Measurements from ENCODE around the gene KBTBD4. TPM values are rescaled to one million over a fixed set of nuclear protein-coding genes. Genes with fewer than 3 reads are reported as not detected.

KBTBD4 gene
- total RNA-seq, 2 experiments from 2014 or later = 15.4 to 16.3 TPM

DNA sequence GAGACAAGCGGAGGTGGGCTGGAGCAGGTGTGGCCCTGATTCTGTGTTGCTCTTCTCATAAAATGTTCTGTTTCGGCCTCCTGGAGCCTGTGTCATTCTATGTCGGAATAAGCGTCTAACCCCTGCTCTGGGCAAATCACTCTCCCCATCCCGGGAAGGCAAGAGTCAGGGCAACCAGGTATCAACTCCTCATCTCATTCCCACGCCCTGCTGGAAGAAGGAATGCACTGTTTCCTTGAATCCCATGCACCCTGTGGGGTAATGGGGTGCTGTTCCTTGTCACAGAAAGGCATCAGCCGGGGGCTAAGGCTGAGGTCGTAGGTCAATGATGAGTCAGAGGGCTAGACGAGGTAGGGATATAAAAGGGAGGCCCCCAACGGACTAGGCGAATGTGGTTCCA lies 10.3 kb upstream of the KBTBD4 start:
- ATAC-seq (no peak), DNase-seq (no peak)
- intact Hi-C loops (cut with micrococcal nuclease) = no loop called here
- POLR2A ChIA-PET = no interaction called here
- no peaks in the 10 kb centered on the region for H3K9me3 Mint-ChIP-seq
- no peak overlapping the region for H3K27ac Mint-ChIP-seq
- peaks cover 5% of the 10 kb centered on the region for H3K4me1 Mint-ChIP-seq (ENCODE audit: low read depth)
- TF ChIP-seq, protein P1, sequence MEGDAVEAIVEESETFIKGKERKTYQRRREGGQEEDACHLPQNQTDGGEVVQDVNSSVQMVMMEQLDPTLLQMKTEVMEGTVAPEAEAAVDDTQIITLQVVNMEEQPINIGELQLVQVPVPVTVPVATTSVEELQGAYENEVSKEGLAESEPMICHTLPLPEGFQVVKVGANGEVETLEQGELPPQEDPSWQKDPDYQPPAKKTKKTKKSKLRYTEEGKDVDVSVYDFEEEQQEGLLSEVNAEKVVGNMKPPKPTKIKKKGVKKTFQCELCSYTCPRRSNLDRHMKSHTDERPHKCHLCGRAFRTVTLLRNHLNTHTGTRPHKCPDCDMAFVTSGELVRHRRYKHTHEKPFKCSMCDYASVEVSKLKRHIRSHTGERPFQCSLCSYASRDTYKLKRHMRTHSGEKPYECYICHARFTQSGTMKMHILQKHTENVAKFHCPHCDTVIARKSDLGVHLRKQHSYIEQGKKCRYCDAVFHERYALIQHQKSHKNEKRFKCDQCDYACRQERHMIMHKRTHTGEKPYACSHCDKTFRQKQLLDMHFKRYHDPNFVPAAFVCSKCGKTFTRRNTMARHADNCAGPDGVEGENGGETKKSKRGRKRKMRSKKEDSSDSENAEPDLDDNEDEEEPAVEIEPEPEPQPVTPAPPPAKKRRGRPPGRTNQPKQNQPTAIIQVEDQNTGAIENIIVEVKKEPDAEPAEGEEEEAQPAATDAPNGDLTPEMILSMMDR (IDR thresholded peaks at IDR 0.05) = no peak
- H3K27me3 Mint-ChIP-seq = peaks cover 19% of the 10 kb centered on the region
- CTCF ChIA-PET = no interaction called here
- H3K4me3 Mint-ChIP-seq = no peak overlapping the region
- peaks cover 3% of the 10 kb centered on the region for H3K36me3 Mint-ChIP-seq (ENCODE audit: low read depth)

DNA sequence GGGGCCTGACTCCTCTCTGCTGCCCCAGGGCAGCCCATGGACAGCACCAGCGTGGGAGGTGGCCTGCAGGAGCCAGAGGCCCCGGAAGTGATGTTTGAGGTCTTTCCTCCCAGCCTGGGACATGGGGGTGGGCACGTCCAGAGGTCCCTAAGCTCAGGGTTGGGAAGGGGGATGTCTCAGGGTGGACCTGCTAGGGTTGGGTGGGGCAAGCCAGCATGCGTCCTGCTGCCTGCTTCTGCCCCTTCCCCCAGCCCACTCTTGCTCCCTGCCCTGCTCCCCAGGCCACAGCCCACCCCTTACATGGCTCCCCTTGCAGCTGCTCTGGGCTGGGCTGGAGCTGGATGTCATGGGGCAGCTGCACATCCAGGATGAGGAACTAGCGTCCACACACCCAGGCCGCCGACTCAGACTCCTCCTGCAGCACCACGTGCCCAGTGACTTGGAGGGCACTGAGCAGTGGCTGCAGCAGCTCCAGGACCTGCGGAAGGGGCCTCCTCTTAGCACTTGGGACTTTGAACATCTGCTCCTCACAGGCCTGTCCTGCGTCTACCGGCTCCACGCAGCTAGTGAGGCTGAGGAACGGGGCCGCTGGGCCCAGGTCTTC lies 9.1 kb upstream of the KBTBD4 start:
- H3K4me1 Mint-ChIP-seq (ENCODE audit: low read depth) = peaks cover 5% of the 10 kb centered on the region
- H3K9me3 Mint-ChIP-seq = no peaks in the 10 kb centered on the region
- ATAC-seq = no peak
- DNase-seq = no peak
- TF ChIP-seq, protein P1 (IDR thresholded peaks at IDR 0.05) = no peak
- peaks cover 8% of the 10 kb centered on the region for H3K27me3 Mint-ChIP-seq
- peaks cover 12% of the 10 kb centered on the region for H3K36me3 Mint-ChIP-seq (ENCODE audit: low read depth)
- intact Hi-C loops (cut with micrococcal nuclease) = no loop called here
- H3K4me3 Mint-ChIP-seq = no peak overlapping the region
- POLR2A ChIA-PET = no interaction called here
- H3K27ac Mint-ChIP-seq = no peak overlapping the region
- CTCF ChIA-PET = no interaction called here

DNA sequence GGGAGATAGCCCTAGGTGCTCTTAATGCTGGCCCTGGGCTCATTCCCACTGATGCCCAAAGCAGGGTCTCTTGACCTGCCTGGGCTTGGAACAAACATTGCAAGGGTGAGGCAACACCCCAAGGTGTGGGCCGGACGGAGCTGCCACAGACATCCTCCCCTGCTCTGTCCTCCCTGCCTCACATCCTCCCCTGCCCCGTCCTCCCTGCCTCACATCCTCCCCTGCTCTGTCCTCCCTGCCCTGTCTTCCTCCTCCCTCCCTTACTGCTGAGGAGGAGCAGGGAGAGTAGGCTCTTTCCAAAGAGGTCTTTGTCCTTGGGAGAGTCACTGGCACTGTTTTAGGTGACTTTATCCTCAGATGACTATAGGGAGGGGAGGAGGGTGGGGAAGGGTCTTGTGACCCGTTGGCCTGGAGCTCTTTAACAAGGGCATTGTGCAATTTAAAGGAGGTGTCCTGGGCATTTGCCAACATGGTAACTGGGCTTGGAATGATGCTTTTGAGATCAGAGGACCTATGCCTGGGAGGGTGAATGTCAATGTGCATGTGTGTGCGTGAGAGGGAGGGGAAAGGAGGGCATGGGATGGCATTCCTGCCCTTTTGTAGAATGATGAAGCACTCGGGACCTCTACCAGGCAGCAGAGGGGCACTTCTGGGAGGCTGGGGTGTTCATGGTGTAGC lies 8.4 kb upstream of the KBTBD4 start:
- H3K36me3 Mint-ChIP-seq (ENCODE audit: low read depth) = peaks cover 16% of the 10 kb centered on the region
- H3K27ac Mint-ChIP-seq = no peak overlapping the region
- TF ChIP-seq, protein P1 (IDR thresholded peaks at IDR 0.05) = no peak
- peaks cover 2% of the 10 kb centered on the region for H3K27me3 Mint-ChIP-seq
- DNase-seq (no peak), ATAC-seq (no peak)
- peaks cover 7% of the 10 kb centered on the region for H3K4me1 Mint-ChIP-seq (ENCODE audit: low read depth)
- POLR2A ChIA-PET = no interaction called here
- CTCF ChIA-PET = no interaction called here
- H3K4me3 Mint-ChIP-seq = no peak overlapping the region
- H3K9me3 Mint-ChIP-seq = no peaks in the 10 kb centered on the region
- intact Hi-C loops (cut with micrococcal nuclease) = no loop called here

DNA sequence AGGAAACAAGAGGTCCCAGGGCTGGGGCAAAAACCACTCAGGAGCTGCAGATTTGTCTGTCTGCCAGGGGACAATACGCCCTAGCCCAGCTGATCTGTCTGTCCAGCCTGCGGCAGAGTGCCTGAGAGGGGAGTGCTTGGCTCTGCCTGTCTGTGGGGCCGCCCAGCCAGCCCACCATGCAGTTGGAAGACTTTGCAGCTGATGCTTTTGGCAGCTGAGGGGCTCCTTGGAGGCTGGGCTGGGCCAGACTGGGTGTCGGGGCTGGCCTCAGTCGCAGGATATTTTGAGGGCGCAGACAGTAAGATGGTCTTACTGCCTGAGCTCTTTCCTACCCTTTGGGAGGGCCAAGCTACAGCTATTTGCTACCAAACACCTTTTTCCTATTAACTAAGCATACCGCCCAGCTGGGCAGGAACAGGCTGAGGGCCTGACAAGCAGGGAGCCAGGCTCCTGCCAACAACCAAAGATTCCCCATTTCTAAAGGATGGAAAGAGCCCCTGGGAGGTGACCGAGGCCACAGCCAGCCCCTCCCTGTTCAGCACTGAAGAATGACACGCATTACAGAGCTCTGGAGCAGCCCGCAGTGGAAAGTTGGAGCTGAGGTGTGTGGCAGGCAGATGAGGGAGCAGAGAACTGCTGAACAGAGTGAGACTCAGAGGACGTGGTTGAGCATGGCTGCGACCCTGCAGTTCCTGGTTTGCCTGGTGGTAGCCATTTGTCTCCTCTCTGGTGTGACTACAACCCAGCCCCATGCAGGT lies 7.5 kb upstream of the KBTBD4 start, which contains the start of gene FAM180B:
Gene FAM180B (plus strand): TSS at position 581 of the 758 bp plus-strand sequence. CDS start 91 bp downstream, at position 672.
- no peak for ATAC-seq
- TF ChIP-seq, protein P1 (IDR thresholded peaks at IDR 0.05) = no peak
- Mint-ChIP-seq H3K36me3 (ENCODE audit: low read depth) (peaks cover 22% of the 10 kb centered on the region), H3K4me1 (ENCODE audit: low read depth) (peaks cover 4% of the 10 kb centered on the region), H3K9me3 (no peaks in the 10 kb centered on the region), H3K27me3 (no peaks in the 10 kb centered on the region), H3K27ac (no peak within 1 kb of the TSS), H3K4me3 (no peak within 1 kb of the TSS)
- DNase-seq = no peak
- POLR2A ChIA-PET = interaction anchor here (0.9 to 1.2 kb wide), 3 partner anchors 19 to 182 kb away, joined by 3 read pairs; no protein-coding TSS in a partner anchor
- CTCF ChIA-PET = no interaction called here
- intact Hi-C loops (cut with micrococcal nuclease) = no loop called here

All from activated CD8-positive, alpha-beta T cell treated with anti-CD3 and anti-CD28 coated beads for 36 hours (primary cell).